ENCODE results near the gene ANP32A.

The ANP32A gene

GRCh38 chr15:68819495-68820294, 1.0 kb downstream of the ANP32A start:
- no peak for DNase-seq (ENCODE audit: low read depth, low spot score)

DNA sequence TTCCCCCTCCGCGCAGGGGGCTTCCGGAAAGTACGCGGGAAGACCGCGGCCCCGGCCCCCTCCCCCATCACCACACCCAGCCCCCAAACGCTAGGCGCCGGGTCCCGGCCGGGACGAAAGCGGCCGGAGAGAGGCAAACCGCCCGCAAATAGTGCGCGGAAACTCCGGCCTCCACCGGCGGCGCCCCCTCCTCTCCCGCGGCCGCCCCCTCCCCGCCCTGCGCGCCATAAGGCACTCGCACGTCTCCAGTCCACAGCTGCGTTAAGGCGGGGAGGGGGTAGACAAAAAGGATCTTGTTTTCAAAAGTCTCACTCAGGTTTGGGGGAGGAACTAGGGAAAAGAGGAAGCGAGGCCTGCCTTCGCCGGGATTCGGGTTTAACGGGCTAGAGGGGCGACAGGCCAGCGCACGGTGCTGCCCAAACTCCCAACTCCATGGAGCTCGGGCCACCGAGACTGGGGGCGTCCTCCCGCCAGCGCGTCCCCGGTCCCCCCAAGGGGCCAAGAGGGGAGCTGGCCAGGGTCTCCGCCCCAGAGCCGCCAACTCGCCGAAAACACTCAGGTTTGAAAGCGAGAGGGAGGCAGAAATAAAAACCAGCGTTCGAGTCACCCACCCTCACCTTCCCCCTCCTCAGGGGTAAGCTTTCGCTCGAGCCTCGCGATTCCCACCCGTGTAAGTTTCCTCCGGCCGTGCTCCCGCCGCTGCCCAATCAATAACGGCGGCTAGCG, 1.8 kb downstream of the ANP32A start:
- DNase-seq (ENCODE audit: low read depth, low spot score), result no peak

- no peak for DNase-seq (ENCODE audit: low read depth, low spot score)
These were observed 2.5 kb downstream of the ANP32A start for GRCh38 chr15:68818066-68818768.

DNA sequence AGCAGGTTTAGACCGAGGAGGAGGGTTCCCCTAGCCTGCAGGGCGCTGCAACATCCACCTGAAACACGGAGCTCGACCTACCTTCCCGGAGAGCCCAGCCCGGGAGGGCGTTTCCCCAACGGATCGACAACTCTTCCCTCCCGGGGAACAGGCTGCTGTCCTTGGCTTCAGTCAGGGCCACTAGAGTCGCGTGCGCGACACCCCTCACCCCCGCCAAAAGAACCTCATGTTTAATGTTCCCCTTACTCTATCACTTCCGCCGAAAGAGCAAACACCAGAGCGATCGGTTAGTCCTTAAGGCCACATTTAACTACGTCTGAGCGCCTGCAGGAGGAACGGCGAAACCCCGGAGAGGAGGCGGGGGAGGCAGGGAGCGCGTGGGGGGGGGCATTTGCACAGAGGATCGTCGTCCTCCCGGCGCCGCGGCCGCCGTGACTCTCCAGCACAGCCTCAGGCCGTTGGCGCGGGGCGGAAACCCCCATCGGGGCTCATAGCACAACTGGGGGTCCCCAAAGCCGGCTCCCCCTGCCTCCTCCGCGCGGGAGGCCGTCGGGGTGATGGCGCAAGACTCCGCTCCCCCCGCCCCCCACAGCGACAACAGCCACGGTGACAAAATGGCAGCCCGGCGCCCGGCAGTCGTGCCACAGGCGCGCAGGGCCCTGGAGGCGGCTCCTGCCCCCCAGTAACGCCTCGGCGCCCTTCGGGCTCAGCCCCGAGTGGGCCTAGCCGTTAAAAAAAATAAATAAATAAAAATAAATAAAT, 3.2 kb downstream of the ANP32A start:
- DNase-seq (ENCODE audit: low read depth, low spot score), result no peak

DNA sequence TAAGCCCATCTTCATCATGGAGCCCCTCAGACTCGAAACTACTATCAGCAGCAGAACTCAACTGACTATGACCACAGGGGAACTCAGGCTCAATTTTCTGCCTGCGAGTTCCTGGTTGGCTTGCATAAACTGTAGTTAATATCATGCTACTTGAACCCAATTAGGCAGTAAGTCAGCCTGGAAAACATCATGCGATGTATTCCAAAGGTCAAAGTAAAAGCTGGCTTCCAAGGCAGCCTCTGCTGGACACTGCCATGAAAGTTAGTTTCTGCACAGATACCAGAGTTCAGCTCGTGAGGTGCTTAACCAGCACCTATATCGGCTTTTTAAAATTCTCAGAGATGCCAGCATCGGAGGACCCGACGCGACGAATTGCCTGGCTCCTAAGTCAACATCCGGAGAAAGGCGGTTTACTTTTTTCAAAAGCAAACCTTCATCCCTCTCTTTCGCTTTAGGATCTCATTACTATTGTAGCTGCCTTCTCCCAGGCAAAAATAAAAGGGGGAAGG, 3.8 kb downstream of the ANP32A start:
- DNase-seq (ENCODE audit: low read depth, low spot score), result no peak

DNA sequence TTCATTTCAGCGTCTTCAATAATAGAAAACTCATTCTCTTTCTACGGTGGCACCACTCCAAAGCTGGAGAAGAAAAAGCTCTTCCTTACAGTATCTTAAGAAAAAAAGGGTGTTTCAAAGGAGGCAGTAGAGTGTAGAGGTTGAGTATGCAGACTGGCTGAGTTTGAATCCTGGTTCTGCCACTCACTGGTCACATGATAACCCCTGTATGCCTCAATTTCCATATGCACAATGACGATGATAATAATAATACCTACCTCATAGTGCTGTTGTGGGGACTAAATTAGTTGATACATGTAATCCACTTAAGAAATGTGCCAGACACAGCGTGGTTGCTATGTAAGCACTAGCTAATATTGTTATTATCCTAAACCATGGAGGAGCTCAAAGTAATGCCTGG, 4.5 kb downstream of the ANP32A start:
- DNase-seq (ENCODE audit: low read depth, low spot score), result no peak

- no peak for DNase-seq (ENCODE audit: low read depth, low spot score)
These were observed 5.1 kb downstream of the ANP32A start for GRCh38 chr15:68815598-68815997.

DNA sequence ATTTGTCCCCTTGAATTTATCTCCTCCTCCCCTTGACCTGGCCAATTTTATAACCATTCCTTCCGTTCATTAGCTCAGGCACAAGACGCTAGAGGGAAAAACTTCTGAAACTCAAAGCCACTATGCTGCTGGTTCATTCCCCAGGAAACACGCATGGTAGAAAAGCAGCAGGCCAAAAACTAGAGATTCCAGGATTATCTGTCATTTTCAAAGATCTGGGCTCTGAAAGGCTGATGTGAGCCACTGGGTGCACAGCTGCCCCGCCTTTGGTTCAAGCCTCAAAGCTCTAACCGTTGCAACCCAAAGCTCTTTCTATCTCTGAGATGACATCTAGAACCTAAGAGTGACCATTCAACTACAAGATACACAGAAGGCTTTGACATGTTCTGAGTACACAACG, 6.1 kb downstream of the ANP32A start:
- no peak for DNase-seq (ENCODE audit: low read depth, low spot score)

DNA sequence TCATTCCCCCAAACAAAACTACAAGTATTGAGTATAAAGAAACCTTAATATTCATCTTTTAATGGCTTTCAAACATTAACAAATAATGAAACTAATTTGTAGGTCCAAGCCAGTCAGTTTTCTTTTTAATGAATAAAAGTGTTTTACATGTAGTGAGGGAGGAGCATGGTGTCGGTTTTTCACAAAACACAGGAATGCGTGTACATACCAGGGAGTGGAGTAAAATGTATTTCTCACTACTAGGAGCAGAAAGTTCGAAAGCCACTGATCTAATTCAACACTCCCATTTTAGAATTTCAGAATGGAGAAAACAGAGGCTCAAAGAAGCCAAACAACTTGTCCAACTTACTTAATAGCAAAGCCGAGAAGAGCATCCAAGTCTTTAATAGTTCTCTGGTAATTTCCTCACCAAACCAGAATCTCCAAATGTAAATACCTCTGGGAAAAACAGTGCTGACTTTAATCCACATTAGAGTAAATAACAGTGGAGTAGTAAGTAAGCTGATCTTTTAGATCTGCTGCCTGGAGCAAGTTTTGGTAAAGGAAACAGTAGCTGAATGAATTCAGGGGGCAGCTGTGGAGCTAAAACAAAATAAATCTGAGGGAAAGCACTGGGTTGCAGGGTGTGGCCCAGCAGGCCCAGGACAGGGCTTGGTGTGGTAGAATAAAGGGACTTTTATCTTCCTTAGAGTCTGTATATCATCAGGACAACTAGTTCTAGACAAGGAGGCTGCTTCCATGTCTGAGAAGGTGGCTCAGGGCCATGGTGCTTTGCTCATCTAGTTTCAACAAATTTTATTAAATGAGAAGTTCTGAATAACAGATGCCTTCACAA, 7.9 kb downstream of the ANP32A start:
- no peak for DNase-seq (ENCODE audit: low read depth, low spot score)

DNA sequence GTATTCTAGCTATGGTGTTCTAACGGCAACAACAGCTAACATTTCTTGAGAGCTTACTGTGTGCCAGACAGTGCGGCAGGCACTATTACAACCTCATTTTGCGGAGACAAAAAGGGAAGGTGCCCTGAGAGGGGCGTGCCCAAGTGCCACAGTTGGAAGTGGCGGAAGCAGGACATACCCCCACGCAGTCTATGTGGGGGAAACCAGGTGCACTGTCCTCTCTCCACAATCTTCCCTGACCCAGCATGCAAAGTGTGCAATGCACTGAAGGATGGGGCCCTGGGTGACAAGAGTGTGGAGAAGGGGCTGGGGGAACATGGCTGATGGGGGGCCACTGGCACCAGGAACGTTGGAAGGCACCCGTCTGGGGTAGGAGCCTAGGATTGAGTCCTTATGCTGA, 8.6 kb downstream of the ANP32A start:
- DNase-seq (ENCODE audit: low read depth, low spot score), result no peak

DNA sequence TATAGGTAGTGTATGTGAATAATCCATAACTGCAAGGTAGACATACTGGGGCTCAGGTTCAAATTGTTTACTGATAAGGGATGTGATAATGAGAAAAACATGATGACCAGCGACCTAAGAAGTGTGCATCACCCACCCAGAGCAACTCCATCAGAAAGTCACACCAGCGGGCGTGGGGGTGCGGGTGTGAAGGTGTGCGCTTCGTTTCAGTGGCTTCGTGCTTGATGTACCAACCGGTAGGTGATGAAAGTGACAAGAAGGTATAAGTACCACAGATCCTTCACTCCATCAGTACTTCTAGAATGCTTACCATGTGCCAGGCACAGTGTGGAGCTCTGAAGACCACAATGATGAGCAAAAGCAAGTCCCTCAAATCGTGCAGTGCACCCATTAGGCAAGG, 11.2 kb downstream of the ANP32A start:
- DNase-seq (ENCODE audit: low read depth, low spot score), result no peak

DNA sequence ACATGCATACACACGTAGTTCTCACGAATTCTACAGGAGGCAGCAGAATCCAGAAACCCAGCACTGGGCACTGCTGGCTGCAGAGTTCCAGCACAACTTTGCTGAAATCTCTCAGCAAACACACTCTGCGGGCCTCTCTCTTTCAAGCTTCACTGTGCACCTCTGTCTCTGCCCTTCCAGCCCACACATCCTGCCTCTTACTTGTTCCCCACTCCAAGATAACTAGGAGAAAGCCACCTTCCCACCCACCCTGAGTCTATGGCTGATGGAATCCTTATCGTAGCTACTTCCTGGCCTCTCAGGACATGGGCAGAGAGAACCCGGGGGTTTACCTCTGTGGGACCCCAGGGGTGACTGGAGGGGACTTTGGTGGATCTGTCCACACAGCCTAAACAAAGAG, 11.9 kb downstream of the ANP32A start:
- no peak for DNase-seq (ENCODE audit: low read depth, low spot score)

GRCh38 chr15:68808091-68808490, 12.6 kb downstream of the ANP32A start:
- no peak for DNase-seq (ENCODE audit: low read depth, low spot score)

GRCh38 chr15:68807249-68807648, 13.4 kb downstream of the ANP32A start:
- no peak for DNase-seq (ENCODE audit: low read depth, low spot score)

DNA sequence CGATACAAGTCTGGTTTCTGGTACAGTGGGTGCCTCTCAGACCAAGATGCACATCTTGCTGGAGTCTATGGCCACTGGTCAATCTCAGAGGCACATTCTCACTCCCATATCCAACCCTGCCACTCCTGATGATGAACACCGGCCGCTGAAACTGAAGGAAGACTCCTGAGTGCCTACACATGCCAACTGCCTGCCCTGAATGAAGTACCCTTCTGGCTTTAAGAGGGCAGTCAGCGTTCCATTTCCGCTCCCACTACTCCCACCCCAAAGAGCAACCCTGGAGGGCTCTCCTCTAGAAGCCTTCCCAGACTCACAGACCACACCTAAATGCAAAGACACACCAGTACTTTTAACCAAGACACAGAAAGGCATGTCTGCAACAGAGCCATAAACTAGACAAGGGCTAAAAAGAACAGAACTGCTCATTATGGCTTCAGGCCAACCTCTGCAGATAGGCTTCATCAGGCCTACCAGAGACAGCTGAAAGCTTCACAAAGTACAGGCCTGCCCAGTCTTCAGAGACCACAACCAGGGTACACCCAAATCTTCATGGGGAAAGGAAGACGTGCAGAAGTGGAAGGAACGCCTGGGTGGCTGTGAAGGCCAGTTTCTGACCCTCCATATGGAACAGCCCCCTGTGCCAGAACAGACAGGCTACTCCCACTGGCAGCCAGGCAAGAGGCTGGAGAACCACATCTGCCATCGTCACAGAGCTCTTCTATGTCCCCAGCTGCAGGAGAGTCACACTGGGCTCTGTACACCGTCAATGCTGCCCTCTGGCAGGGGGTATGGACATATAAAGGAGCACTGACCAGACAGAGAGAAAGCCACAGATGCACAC, 14.3 kb downstream of the ANP32A start:
- DNase-seq (ENCODE audit: low read depth, low spot score), result no peak

GRCh38 chr15:68802373-68802772, 18.3 kb downstream of the ANP32A start:
- no peak for DNase-seq (ENCODE audit: low read depth, low spot score)

DNA sequence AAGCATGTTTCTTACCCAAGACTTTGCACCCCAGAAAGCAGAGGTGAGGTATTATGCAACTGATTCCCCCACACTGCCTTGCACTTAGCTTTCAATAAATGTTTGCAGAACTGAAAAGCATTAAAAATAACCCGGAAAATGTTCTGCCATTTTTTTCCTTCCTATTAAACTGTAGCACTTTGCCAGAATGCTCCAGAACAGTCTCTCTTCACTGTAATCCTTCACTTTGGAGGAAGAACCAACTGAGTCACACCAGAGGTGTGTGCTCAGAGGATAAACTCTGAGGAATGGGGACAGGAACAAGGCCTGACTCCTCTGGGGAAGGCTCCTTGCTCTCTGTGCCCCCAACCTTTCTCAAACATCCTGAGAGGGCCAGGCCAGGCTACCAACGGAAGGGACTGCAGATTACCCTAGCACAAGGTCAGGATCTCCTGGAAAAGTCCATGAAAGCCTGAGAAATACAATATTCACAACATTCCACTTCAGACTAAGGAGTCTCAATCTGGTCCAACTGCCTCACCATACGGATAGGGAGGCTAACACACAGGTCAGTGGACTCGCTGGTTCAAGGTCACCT, 19.0 kb downstream of the ANP32A start:
- DNase-seq (ENCODE audit: low read depth, low spot score), result no peak

DNA sequence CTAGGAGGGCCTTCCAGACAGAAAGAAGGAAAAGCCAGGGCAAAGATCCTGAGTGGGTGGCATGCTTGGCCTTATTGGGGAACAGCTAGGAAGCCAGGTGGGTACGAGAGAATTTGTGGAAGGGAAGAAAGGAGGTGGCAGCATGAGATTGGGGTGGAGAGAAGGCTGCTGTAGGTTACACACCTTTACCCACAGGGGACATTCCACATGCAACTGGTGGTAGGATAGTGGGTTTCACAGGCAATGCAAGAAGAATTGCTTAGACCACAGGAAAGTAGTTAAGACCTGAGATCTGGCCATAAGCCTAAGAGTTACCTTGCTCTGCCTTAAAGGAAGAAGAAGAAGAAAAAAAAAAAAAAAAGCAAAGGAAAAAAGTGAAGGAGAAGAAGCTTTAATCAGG, 19.8 kb downstream of the ANP32A start:
- no peak for DNase-seq (ENCODE audit: low read depth, low spot score)

DNA sequence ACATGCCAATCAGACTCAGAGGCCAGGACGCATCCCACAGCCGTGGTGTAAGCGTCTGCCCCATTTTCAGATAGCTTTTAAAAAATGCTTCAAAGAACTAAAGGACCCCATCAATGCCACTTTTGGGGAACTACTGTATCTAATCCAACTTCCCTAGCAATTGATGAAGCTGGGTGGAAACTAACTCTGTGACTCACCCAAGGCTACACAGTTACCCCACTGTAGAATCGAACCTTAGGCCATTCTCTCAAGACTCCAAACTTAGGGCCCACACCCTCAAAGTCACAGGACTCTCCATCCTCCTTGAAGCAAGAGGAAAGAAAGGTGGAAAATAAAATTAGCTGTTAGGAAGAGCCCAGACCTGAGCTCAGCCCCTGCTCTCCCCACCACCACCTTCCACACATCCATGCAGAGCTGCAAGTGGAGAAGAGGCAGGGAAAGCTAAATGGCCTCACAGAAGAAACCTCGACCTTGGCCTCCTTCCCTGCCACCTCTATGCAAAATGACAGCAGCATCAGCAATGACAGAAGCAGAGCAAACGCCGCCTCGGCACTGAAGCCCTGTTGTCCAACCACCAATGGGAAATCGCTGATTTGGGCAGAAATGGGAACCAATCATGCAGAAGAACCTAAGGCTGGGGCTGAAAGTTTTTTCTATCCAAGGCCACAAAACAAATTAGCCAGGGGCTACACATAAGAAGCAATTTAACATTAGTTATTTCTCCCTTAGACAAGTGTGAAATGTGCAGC, 22.2 kb downstream of the ANP32A start:
- DNase-seq (ENCODE audit: low read depth, low spot score), result no peak

All from brain pericyte (primary cell).